Measurements from ENCODE around the gene ZNF593OS.

ZNF593OS gene

DNA sequence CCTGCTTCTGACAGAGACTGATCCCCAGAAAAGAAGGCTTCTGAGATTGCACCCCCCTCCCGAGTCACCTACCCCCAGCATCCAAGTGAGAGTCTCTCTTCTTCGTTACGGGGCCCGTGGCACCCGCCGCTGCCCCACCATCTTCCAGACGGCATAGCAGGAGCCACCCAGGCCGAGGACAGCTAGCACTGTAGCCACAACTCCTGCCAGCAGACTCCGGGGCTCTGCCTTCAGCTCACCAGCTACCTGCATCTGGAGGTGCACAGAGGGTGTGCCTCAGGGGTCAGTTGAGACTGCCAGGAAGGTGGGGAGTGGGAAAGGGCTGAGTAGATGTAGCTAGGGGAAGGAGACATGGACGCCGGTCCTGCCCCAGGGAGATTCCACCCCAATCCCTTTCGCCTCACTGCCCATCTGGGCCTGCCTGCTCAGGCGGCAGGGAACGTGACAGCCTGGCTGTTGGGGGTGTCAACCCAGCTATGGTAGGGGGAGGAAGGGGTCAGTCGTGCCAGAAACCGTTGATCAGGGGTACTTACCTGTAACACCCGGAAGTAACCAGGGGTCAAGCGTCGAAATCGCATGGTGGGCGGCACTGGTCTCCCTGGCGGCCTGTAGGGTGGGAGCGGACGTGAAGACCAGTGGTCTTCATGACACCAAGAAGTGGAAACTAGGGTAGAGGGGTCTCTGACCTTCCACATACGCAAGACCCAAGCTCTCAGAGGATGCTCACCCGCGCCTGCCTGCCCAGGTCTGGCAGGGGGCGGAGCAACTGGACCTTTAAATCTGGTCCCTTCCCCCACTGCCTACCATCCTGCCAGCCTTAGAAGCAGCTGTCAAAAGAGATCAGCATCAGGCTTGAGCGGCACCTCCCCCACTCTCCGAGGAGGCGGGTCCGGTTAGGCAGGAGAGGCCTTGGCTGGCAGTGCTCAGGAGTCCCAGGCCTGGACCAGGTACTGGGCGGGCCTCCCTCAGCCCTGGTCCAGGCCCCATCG, at the start of gene ZNF593OS:
Gene ZNF593OS, minus strand, starts transcription at position 749 of the 989 bp plus-strand sequence. Its CDS starts 171 bp downstream, at position 578.
- in situ Hi-C loops (cut with MboI; ENCODE audit: low sequenced_read_pairs), result no loop called here

DNA sequence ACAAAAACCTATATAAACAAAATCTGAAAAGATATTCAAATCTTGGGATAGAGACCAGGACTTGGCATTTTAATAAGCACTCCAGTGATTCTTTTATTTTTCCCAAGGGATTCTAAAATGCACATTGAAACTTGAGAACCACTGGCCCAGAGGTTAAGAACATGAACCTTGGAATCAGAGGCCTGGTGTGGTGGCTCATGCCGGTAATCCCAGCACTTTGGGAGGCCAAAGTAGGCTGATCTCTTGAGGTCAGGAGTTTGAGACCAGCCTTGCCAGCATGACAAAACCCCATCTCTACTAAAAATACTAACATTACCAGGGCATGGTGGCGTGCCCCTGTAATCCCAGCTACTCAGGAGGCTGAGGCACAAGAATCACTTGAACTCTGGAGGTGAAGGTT, 49.5 kb upstream of the ZNF593OS start:
- in situ Hi-C loops (cut with MboI; ENCODE audit: low sequenced_read_pairs), result no loop called here

DNA sequence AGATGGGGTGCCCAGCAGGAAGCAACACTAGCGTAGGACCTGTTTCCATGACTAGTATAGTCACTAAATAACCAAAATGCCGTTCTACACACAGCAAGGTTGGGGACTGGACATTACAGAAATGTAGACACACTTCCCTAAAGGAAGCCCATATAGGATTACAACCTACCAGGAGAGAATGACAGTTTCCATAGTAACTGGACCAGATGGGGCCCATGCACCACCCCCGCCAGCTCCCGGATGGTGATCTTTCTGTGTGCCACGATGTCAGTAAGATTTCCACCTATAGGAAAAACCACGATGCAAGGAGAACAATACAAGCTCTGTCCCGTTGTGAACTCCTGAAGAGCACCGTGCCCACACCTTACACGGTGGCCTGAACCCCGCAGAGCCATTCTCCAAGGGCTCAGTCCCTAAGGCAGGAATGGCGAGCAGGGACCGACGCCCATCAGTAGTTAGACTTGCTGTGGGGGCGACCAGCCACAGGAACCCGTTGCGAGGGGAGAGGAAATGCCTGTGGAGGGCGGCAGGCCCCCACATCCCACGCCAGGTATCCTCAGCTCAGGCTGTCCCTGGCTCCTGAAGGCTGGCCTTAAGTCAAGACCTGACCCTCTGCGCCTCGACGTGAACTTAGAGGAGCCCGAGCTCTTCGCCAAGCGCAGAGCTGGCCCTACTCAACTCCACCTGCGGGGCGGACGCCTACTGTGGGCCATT, 48.7 kb upstream of the ZNF593OS start:
- in situ Hi-C loops (cut with MboI; ENCODE audit: low sequenced_read_pairs), result no loop called here

DNA sequence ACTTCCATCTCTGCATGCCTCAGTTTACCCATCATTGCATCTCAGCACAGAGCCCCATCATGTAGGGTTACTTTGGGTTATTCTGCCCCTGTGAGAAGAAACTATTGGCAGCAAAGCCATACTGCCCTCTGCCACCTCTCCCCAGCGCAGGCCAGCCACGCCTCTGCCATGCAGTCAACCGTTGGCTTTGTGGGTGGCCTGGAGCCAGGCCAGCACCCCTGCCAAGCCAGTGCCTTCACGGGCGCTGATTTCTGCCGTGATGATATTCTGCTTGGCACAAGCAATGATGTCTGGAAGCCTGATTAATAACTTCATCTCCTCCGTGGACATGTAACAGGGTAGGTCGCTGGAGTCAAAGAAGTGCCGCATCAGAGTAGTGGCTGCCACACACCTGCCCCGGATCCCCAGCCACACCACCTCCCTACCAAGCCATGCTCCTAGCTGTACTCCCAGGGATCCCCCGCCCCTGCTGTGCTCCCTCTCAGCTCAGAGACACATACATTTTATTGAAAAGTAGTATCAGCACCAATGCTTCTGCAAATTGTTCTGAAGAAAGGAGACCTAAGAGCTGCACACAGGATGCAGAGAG, 47.4 kb upstream of the ZNF593OS start:
- in situ Hi-C loops (cut with MboI; ENCODE audit: low sequenced_read_pairs), result no loop called here

DNA sequence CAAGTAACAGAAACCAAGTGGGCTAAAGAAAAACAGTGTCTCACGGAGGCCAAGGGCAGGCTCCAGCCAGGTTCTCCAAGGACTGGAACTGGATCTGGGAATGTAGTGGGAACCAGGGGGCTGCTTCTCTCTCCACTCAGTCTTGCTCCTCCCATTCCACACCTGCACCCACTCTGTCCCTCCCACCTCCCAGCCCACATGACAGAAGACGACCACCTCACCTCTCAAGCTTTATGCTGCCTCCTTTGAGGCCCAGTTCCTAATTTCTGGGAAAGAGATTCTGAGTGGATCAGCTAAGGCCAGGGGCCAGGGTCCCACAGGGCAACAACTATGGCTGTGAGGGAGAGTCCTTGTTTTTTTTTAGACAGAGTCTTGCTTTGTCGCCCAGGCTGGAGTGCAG, 43.6 kb upstream of the ZNF593OS start:
- in situ Hi-C loops (cut with MboI; ENCODE audit: low sequenced_read_pairs), result no loop called here

DNA sequence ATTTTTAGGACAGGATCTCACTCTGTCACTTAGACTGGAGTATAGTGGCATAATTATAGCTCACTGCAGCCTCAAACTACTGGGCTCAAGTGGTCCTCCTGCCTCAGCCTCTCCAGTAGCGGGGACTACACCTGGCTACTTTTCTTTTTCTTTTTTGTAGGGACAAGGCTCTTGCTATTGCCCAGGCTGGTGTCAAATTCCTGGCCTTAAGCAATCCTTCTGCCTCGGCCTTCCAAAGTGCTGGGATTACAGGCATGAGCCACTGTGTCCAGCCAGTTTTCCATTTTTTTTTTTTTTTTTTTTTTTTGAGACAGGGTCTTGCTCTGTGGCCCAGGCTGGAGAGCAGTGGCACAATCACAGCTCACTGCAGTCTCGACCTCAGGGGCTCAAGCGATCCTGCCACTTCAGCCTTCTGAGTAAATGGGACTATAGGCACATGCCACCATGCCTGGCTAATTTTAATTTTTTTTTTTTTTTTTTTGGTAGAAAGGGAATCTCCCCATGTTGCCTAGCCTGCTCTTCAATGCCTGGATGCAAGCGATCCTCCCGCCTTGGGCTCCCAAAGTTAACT, 41.8 kb upstream of the ZNF593OS start:
- in situ Hi-C loops (cut with MboI; ENCODE audit: low sequenced_read_pairs), result no loop called here

DNA sequence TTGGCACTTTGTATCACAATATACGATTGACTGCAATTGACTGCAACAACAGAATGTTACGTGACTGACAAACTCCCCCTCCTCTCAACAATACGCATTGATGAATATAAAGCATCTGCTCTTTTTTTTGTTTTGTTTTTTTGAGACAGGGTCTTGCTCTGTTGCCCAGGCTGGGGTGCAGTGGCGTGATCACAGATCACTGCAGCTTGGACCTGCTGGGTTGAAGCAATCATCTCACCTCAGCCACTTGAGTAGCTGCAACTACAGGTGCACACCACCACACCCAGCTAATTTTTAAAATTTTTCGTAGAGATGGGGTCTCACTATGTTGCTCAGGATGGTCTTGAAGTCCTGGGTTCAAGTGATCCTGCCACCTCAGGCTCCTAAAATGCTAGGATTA, 41.1 kb upstream of the ZNF593OS start:
- in situ Hi-C loops (cut with MboI; ENCODE audit: low sequenced_read_pairs), result no loop called here

DNA sequence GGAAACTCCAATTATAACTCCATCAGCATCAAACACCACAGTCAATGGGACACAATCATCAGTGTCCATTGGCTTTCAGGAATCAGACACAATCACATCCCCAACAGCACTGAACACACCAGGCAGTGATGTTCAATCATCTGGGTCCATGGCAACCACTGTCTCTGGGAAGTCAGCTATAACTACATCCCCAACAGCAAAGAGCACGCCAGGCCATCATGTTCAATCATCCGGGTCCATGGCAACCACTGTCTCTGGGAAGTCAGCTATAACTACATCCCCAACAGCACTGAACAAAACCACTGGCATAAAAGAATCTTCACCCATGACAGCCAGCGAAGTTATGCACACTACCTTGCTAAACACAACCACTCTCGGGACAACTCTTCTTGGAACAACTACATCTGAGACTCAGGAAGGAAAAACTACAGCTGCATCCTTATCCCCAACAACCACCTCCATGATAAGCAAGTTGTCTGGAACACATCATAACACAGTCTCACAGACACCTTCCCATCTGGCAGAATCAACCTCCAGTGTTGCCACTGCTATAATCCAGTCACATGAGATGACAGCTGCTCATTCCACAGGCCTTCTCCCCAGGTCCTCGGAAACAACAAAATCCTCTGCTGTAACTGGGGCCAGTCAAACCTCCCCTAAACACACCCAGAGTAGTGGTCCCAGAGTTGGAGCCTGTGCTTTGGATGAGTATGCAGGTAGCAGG, 38.7 kb upstream of the ZNF593OS start:
- in situ Hi-C loops (cut with MboI; ENCODE audit: low sequenced_read_pairs), result no loop called here

DNA sequence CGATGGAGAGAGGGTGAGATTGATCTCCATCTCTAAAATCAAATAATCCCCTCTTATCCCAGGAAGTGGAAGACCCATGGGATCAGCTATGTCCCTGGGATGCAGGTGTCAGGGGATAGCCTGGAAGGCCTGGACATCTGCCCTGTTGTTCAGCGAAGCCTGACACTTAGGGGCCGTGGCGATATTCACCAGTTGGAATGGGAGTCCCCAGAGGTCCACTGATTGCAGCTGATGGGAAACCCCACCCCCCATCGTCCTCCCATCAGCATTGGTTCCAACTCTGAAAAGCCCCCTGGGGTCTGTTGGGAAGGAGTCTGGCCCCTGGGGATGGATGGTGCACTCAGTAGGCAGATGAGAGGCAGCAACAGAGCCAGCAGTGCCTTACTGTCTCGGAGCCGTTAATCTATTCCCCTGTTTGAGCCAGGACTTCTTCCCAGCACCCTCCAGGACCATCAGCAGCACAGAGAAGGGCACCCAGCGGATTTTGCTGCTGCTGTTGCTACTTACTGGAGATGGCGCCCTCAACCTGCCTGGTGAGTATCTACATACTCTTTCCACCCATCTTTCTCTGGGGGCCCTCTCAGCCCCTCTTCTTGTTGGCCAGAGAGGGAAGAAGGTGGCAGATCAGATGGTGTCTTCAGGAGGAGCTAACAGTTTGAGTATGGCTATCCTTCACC, 32.1 kb upstream of the ZNF593OS start:
- in situ Hi-C loops (cut with MboI; ENCODE audit: low sequenced_read_pairs), result no loop called here

DNA sequence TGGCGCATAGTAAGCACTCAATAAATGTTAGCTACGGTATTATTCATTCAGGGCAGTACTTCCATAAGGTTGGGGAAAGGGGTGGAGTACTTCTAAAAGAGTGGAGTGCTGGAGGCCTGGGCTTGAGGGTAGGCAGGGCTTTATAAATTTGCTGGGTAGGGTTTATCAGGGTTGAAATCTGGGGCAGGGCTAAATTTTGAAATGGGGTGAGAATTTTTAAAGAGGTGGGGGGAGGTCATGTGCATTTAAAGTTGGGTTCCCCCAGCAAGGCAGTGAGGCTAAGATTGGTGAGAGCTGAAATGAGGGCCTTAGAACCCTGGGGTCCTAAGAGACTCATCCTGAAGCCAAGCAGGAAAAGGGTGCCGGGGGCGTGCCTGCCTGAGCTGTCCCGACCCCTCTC, 28.8 kb upstream of the ZNF593OS start:
- in situ Hi-C loops (cut with MboI; ENCODE audit: low sequenced_read_pairs), result no loop called here

DNA sequence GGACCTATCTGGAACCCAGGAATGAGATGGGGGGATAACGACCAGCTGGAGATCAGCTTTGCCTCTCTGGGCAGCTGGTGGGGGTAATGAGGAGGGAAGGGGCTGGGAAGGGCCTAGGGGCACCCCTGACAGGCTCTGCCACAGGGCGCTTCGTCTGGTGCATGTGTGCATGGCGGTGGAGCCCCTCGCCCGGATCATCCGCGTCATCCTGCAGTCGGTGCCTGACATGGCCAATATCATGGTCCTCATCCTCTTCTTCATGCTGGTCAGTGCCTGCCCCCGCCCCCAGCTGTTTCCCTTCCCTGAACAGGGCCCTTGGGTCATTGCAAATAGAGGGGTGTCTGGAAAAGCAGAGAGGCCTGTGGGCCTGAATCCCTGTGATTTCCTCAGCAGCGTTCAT, 26.2 kb upstream of the ZNF593OS start:
- in situ Hi-C loops (cut with MboI; ENCODE audit: low sequenced_read_pairs), result no loop called here

DNA sequence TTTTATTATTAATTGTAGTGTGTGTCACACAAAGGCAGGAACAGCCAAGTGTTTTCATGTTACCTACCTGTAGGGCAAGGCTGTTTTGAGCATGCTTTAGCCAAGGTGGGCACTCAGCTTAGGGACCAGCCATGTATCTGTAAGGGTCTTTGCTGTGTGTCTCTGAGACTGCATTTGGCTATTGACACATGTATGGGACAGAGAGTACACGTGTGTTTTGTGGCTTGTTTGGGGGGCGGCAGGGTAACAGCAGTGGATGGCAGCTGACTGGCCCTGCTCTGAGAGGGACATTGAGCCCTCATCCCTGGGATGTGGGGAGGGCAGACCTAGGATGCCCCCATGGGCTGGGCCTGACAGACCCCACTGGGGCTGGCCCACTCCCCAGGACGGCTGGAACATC, 25.7 kb upstream of the ZNF593OS start:
- in situ Hi-C loops (cut with MboI; ENCODE audit: low sequenced_read_pairs), result no loop called here

DNA sequence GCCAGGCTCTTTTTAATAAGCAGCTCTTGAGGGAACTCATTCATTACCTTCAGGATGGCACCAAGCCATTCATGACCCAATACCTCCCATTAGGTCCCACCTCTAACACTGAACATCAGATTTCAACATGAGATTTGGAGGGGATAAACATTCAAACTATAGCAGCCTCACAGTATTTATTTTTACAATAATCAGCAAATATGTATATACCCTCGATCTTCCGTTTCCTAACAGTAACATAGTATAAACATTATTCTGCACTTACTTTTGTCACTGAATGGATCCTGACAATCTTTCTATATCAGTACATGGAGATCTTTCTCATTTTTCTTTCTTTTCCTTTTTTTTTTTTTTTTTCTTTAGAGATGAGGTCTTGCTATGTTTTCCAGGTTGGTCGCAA, 24.2 kb upstream of the ZNF593OS start:
- in situ Hi-C loops (cut with MboI; ENCODE audit: low sequenced_read_pairs), result no loop called here

DNA sequence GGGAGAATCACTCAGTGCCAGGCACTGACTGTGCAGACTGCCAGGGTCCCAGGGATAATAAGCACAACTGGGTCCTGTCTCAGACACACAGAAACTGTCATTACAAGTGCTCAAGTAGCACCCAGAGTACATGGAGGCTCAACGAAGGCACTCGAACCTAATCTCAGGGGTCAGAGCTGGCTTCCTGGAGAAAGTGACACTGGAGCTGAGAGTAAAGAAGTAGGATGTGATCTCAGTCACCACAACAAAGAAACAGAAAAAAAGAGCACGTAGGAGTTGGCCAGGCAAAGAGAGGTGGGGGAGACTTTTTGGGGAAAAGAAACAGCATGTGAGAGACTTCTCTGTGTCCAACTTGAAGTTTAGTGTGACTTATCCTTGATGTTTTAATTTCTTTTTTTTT, 20.1 kb upstream of the ZNF593OS start:
- in situ Hi-C loops (cut with MboI; ENCODE audit: low sequenced_read_pairs), result no loop called here

DNA sequence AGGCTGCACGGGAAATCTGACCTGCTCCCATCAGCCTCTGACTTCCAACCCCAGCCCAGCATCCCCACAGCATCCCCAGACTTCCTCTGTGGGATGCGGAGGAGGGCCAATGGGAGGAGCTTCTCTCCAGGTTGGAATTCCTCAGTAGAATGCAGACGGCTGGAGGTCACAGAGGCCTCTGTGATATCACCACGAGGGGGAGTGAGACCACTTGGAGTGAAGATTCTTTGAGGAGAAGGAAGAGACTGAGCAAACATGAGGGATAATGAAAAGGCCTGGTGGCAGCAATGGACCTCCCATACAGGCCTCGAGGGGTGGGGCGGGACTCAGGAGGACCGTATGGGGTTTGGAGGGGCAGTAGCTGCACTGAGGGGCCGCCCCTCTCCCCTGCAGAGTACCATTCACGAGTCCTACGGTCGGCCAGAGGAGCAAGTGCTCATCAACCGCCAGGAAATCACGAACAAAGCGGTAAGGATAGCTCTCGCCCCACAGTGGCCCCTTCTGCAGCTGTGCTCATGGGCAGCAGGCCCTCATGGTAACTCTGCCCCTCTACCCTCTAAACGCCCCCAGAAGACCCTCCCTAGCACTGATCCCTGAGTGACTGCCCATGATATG, 18.8 kb upstream of the ZNF593OS start, which contains the start of gene CATSPER4:
Gene CATSPER4, plus strand, starts transcription at position 230 of the 615 bp plus-strand sequence. Its CDS starts 26 bp downstream, at position 256.
- in situ Hi-C loops (cut with MboI; ENCODE audit: low sequenced_read_pairs), result no loop called here

DNA sequence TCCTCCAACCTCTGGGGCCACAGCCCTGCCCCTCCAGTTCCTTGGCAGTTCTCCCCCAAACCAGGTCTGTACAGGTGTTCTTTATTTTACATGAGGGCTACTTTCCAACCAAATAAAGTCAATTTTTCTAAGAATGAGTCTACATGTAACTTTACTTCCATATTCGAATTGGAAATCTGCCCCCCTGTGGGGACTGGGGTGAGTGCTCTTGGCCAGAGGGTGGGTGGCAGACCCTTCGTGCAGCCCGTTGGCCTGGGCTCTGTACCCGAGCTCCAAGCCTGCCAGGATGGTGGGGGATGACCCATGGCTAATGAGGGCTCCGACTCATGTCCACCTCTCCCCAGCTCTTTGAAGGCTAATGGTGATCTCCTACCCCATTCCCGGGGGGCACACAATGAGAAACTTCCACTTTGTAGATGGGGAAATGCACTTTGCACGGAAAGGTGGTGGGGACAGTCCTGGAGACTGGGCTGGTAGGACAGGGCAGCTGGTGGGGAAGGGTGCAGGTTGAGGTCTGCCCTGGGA, 18.2 kb upstream of the ZNF593OS start:
- in situ Hi-C loops (cut with MboI; ENCODE audit: low sequenced_read_pairs), result no loop called here

DNA sequence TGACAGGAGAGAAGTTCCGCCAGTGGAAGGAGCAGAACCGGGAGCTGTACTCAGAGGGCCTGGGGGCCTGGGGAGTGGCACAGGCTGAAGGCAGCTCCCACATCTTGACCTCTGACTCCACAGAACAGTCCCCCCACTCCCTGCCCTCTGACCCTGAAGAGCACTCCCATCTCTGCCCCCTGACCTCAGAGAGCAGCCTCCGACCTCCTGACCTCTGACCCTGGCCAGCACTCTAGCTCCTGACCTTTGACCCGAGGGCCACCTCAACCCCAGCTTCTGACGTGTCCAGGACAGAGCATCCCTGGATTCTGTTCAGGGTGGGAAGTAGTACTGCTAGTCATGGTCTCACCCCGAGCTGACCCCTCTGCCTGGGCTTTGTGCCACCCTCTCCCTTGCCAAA, 17.7 kb upstream of the ZNF593OS start:
- in situ Hi-C loops (cut with MboI; ENCODE audit: low sequenced_read_pairs), result no loop called here

DNA sequence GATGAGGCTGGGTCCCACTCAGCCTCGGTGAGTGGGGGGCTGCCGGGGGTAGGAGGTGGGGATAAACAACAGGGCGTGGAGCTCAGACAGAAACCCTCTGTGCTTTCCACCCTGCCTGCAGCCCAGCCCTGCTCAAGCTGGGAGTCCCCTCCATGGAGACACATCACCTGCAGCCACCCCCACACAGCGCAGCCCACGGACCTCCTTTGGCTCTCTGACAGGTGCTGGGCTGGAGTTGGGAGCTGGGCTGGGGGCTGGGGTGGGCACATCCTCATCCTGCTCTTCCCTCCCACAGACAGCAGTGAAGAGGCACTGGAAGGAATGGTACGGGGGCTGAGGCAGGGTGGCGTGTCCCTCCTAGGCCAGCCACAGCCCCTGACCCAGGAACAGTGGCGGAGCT, 16.8 kb upstream of the ZNF593OS start:
- in situ Hi-C loops (cut with MboI; ENCODE audit: low sequenced_read_pairs), result no loop called here

DNA sequence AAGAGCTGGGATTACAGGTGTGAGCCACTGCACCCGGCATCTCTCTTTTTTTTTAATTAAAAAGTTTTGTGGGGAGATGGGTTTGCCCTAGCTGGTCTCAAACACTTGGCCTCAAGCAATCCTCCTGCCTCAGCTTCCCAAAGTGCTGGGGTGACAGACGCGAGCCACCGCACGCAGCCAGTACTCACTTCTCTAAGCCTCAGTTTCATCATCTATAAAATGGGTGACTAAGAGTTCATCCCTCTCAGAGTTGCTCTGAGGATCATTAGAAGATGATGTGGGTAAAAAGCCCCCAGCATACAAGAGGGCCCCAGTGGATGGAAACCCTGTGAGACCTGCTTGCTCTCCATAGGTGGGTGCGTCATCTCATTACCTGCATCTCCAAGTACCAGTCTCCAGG, 16.2 kb upstream of the ZNF593OS start:
- in situ Hi-C loops (cut with MboI; ENCODE audit: low sequenced_read_pairs), result no loop called here
